ENCODE data around the gene TRAP1.
"Not testable (repeated sequence)": the region's sequence is repeated elsewhere in the genome, so short reads cannot be mapped to it uniquely, and the experiment has no call there.

The TRAP1 gene

GRCh38 chr16:3618769-3619141, 98.6 kb downstream of the TRAP1 start:
- Histone ChIP-seq H3K9me3 (ENCODE audit: control insufficient read depth, low read length) (no peaks in the 10 kb centered on the region), H3K4me1 (ENCODE audit: control insufficient read depth, insufficient read depth, low read length) (no peaks in the 10 kb centered on the region), H3K27me3 (ENCODE audit: control insufficient read depth, insufficient read depth, low read length, poor library complexity, severe bottlenecking) (no peaks in the 10 kb centered on the region), H3K4me3 (ENCODE audit: insufficient read depth, low read depth, low read length) (no peak overlapping the region), H3K36me3 (ENCODE audit: control insufficient read depth, insufficient read depth, low read length) (no peaks in the 10 kb centered on the region), H3K27ac (ENCODE audit: insufficient read depth, low read depth, low read length, poor library complexity, severe bottlenecking) (no peak overlapping the region)
- WGBS, 2 experiments = 92 to 93% methylated on average over 3 of the region's 3 CpGs

GRCh38 chr16:3612510-3613466, 104.5 kb downstream of the TRAP1 start:
- no peaks in the 10 kb centered on the region for H3K9me3 ChIP-seq (ENCODE audit: control insufficient read depth, low read length)
- 86 to 87% methylated on average over 34 of the region's 34 CpGs for WGBS, 2 experiments
- H3K4me1 ChIP-seq (ENCODE audit: control insufficient read depth, insufficient read depth, low read length) = peaks cover 16% of the 10 kb centered on the region
- H3K27me3 ChIP-seq (ENCODE audit: control insufficient read depth, insufficient read depth, low read length, poor library complexity, severe bottlenecking) = no peaks in the 10 kb centered on the region
- no peak overlapping the region for H3K27ac ChIP-seq (ENCODE audit: insufficient read depth, low read depth, low read length, poor library complexity, severe bottlenecking)
- H3K4me3 ChIP-seq (ENCODE audit: insufficient read depth, low read depth, low read length) = peak overlapping the region; percentile 89
- no peaks in the 10 kb centered on the region for H3K36me3 ChIP-seq (ENCODE audit: control insufficient read depth, insufficient read depth, low read length)

- Histone ChIP-seq H3K4me1 (ENCODE audit: control insufficient read depth, insufficient read depth, low read length) (peaks cover 16% of the 10 kb centered on the region), H3K27me3 (ENCODE audit: control insufficient read depth, insufficient read depth, low read length, poor library complexity, severe bottlenecking) (no peaks in the 10 kb centered on the region), H3K36me3 (ENCODE audit: control insufficient read depth, insufficient read depth, low read length) (no peaks in the 10 kb centered on the region), H3K9me3 (ENCODE audit: control insufficient read depth, low read length) (no peaks in the 10 kb centered on the region), H3K4me3 (ENCODE audit: insufficient read depth, low read depth, low read length) (peak within 1 kb of the TSS; percentile 89), H3K27ac (ENCODE audit: insufficient read depth, low read depth, low read length, poor library complexity, severe bottlenecking) (peak within 1 kb of the TSS; percentile 60)
- 0% methylated on average over 86 of the region's 86 CpGs for WGBS, 2 experiments
Measured at GRCh38 chr16:3611146-3611975, 106.0 kb downstream of the TRAP1 start, which contains the start of gene SLX4. SLX4 (minus strand) TSS chr16:3611606; CDS start chr16:3608964, 2,642 bp downstream.

GRCh38 chr16:3610698-3611145, 106.6 kb downstream of the TRAP1 start:
- Histone ChIP-seq H3K4me1 (ENCODE audit: control insufficient read depth, insufficient read depth, low read length) (peaks cover 16% of the 10 kb centered on the region), H3K27me3 (ENCODE audit: control insufficient read depth, insufficient read depth, low read length, poor library complexity, severe bottlenecking) (no peaks in the 10 kb centered on the region), H3K36me3 (ENCODE audit: control insufficient read depth, insufficient read depth, low read length) (no peaks in the 10 kb centered on the region), H3K27ac (ENCODE audit: insufficient read depth, low read depth, low read length, poor library complexity, severe bottlenecking) (peak overlapping the region; percentile 60), H3K9me3 (ENCODE audit: control insufficient read depth, low read length) (no peaks in the 10 kb centered on the region), H3K4me3 (ENCODE audit: insufficient read depth, low read depth, low read length) (peak overlapping the region; percentile 89)
- WGBS, 2 experiments = 9 to 12% methylated on average over 10 of the region's 10 CpGs

GRCh38 chr16:3609895-3610697, 107.2 kb downstream of the TRAP1 start:
- H3K9me3 ChIP-seq (ENCODE audit: control insufficient read depth, low read length) = no peaks in the 10 kb centered on the region
- peaks cover 16% of the 10 kb centered on the region for H3K4me1 ChIP-seq (ENCODE audit: control insufficient read depth, insufficient read depth, low read length)
- 92 to 93% methylated on average over 14 of the region's 14 CpGs for WGBS, 2 experiments
- H3K27me3 ChIP-seq (ENCODE audit: control insufficient read depth, insufficient read depth, low read length, poor library complexity, severe bottlenecking) = no peaks in the 10 kb centered on the region
- peak overlapping the region; percentile 89 for H3K4me3 ChIP-seq (ENCODE audit: insufficient read depth, low read depth, low read length)
- H3K27ac ChIP-seq (ENCODE audit: insufficient read depth, low read depth, low read length, poor library complexity, severe bottlenecking) = no peak overlapping the region
- no peaks in the 10 kb centered on the region for H3K36me3 ChIP-seq (ENCODE audit: control insufficient read depth, insufficient read depth, low read length)

GRCh38 chr16:3608976-3609375, 108.3 kb downstream of the TRAP1 start:
- not testable (repeated sequence) for H3K4me3 ChIP-seq (ENCODE audit: insufficient read depth, low read depth, low read length); H3K27ac ChIP-seq (ENCODE audit: insufficient read depth, low read depth, low read length, poor library complexity, severe bottlenecking); H3K9me3 ChIP-seq (ENCODE audit: control insufficient read depth, low read length); H3K27me3 ChIP-seq (ENCODE audit: control insufficient read depth, insufficient read depth, low read length, poor library complexity, severe bottlenecking); H3K36me3 ChIP-seq (ENCODE audit: control insufficient read depth, insufficient read depth, low read length)
- peaks cover 16% of the 10 kb centered on the region for H3K4me1 ChIP-seq (ENCODE audit: control insufficient read depth, insufficient read depth, low read length)
- WGBS, 2 experiments = 93% methylated on average over 13 of the region's 13 CpGs

GRCh38 chr16:3608069-3608468, 109.3 kb downstream of the TRAP1 start:
- Histone ChIP-seq H3K9me3 (ENCODE audit: control insufficient read depth, low read length) (no peaks in the 10 kb centered on the region), H3K4me3 (ENCODE audit: insufficient read depth, low read depth, low read length) (no peak overlapping the region), H3K27ac (ENCODE audit: insufficient read depth, low read depth, low read length, poor library complexity, severe bottlenecking) (no peak overlapping the region), H3K27me3 (ENCODE audit: control insufficient read depth, insufficient read depth, low read length, poor library complexity, severe bottlenecking) (no peaks in the 10 kb centered on the region), H3K4me1 (ENCODE audit: control insufficient read depth, insufficient read depth, low read length) (peaks cover 16% of the 10 kb centered on the region), H3K36me3 (ENCODE audit: control insufficient read depth, insufficient read depth, low read length) (peaks cover 9% of the 10 kb centered on the region)
- WGBS, 2 experiments = 93 to 95% methylated on average over 5 of the region's 5 CpGs

Measured in ectodermal cell (in vitro differentiated cells).